Tibial nerve (tissue), 4 donors: Measurements from ENCODE around the gene GTF2H3. TPM values are rescaled to one million over a fixed set of nuclear protein-coding genes. Genes with fewer than 3 reads are reported as not detected.

ENCODE experiments used
- DNase-seq, 2 donors: peaks; one replicate each; pipeline ENCODE4 v3.0.0-alpha.2; 2019; ENCODE audit warnings: low spot score in 2 of 2
- H3K27ac ChIP-seq, 4 donors: fragments of 200-600 bp; sonication (generic) in 3 of 4; one replicate each; pipeline ENCODE4 v1.5.1; 2017 to 2019; ENCODE audit warnings: mild to moderate bottlenecking in 1 of 4
- H3K27me3 ChIP-seq, 2 donors: fragments of 200-600 bp; sonication (generic) in 1 of 2; one replicate each; pipeline versions ENCODE4 v1.5.1 to v1.6.0; 2017 to 2019
- H3K36me3 ChIP-seq, 3 donors: fragments of 200-600 bp; sonication (generic); one replicate each; pipeline ENCODE4 v1.5.1; 2018 to 2019
- H3K4me1 ChIP-seq, 4 donors: fragments of 200-600 bp; sonication (generic) in 3 of 4; one replicate each; pipeline ENCODE4 v1.5.1; 2017 to 2019
- H3K4me3 ChIP-seq, 4 donors: fragments of 200-600 bp; sonication (generic) in 3 of 4; one replicate each; pipeline ENCODE4 v1.5.1; 2017 to 2019; ENCODE audit warnings: mild to moderate bottlenecking in 1 of 4, moderate library complexity in 1 of 4
- H3K9me3 ChIP-seq, 4 donors: fragments of 200-600 bp; sonication (generic) in 3 of 4; one replicate each; pipeline ENCODE4 v1.5.1; 2017 to 2019
- EP300 ChIP-seq, 2 donors: sonication (generic); formaldehyde crosslinking; IDR thresholded peaks; one replicate each; pipeline ENCODE4 v1.6.1; 2017; ENCODE audit warnings: antibody characterized with exemption in 2 of 2, mild to moderate bottlenecking in 1 of 2
- POLR2A ChIP-seq, 2 donors: fragments of 450-650 bp; IDR thresholded peaks; one replicate each; pipeline ENCODE4 v1.6.1; 2017; ENCODE audit warnings: antibody characterized with exemption in 2 of 2, mild to moderate bottlenecking in 2 of 2, moderate library complexity in 2 of 2
- WGBS, 2 donors: methylation state at CpG; one replicate each; pipeline ENCODE4 v1.1.5; 2018; 5-methylcytosine and 5-hydroxymethylcytosine counted together
- total RNA-seq, 4 donors: library from RNA; depleted of rRNA; stranded (reverse); fragments of >200 nt; gene quantifications; one replicate each; pipeline ENCODE4 v1.1.0, GENCODE V29; 2016
- TF ChIP-seq, protein P1 (sequence below), 5 experiments: fragments of 200-600 bp in 3 of 5; fragments of 450-650 bp in 2 of 5; sonication (generic) in 3 of 5; IDR thresholded peaks; one replicate each; pipeline ENCODE4 v1.5.1; 2016 to 2019; ENCODE audit warnings: antibody characterized with exemption in 5 of 5, mild to moderate bottlenecking in 3 of 5, moderate library complexity in 2 of 5

The GTF2H3 gene
- total RNA-seq, 4 donors from 2014 or later = 17.7 to 33.5 (median 22.0) TPM

DNA sequence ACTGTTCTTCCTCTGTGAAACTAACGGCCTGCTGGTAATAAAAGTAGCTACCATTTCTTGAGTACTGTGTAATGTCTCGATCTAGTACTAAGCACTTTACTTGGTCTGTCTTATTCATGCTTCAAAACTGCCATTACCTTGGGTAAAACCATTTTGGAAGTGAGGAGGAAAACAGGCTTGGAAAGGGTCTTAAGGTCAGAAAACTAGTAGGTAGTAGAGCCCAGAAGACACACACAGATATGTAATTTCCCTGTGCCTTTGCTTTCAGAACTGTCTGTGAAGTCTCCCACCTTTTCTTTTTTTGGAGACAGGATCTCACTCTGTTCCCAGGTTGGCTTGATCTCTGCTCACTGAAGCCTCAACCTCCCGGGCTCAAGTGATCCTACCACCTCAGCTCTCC lies 35.1 kb upstream of the GTF2H3 start:
- DNase-seq = no peak
- no peak for TF ChIP-seq POLR2A (IDR thresholded peaks at IDR 0.05)
- TF ChIP-seq EP300 (IDR thresholded peaks at IDR 0.05) = no peak
- TF ChIP-seq, protein P1, sequence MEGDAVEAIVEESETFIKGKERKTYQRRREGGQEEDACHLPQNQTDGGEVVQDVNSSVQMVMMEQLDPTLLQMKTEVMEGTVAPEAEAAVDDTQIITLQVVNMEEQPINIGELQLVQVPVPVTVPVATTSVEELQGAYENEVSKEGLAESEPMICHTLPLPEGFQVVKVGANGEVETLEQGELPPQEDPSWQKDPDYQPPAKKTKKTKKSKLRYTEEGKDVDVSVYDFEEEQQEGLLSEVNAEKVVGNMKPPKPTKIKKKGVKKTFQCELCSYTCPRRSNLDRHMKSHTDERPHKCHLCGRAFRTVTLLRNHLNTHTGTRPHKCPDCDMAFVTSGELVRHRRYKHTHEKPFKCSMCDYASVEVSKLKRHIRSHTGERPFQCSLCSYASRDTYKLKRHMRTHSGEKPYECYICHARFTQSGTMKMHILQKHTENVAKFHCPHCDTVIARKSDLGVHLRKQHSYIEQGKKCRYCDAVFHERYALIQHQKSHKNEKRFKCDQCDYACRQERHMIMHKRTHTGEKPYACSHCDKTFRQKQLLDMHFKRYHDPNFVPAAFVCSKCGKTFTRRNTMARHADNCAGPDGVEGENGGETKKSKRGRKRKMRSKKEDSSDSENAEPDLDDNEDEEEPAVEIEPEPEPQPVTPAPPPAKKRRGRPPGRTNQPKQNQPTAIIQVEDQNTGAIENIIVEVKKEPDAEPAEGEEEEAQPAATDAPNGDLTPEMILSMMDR (IDR thresholded peaks at IDR 0.05) = no peak
- Histone ChIP-seq H3K36me3 (peaks cover 0 to 49% (median 3%) of the 10 kb centered on the region in 3 donors), H3K27ac (no peak overlapping the region), H3K4me1 (peaks cover 0 to 43% (median 14%) of the 10 kb centered on the region in 4 donors), H3K9me3 (no peaks in the 10 kb centered on the region), H3K27me3 (no peaks in the 10 kb centered on the region), H3K4me3 (no peak overlapping the region)
- WGBS, 2 donors = 76 to 81% methylated on average over 3 of the region's 3 CpGs

DNA sequence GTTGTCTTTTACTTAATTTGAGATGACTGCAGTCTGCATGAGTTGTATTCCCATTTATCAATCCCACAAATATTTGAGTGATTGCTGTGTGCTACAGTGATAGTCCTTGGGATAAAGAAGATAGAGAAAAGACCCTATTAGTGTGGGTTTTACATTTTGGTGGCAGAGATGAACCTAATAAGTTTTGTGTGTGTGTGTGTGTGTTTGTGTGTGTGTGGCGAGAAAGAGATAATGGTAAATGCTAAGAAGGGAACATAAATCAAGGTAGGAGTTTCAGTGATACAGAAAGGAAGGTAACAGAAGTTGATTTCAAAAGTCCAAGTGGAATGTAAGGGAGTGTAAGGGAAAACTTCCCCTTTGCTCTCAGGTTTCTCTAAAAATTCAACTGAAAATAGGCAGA lies 34.3 kb upstream of the GTF2H3 start:
- Histone ChIP-seq H3K27ac (no peak overlapping the region), H3K4me3 (no peak overlapping the region), H3K36me3 (peaks cover 0 to 41% (median 3%) of the 10 kb centered on the region in 3 donors), H3K4me1 (peaks cover 0 to 51% (median 14%) of the 10 kb centered on the region in 4 donors), H3K9me3 (no peaks in the 10 kb centered on the region), H3K27me3 (no peaks in the 10 kb centered on the region)
- no peak for DNase-seq
- no peak for TF ChIP-seq EP300 (IDR thresholded peaks at IDR 0.05)
- TF ChIP-seq, protein P1 (IDR thresholded peaks at IDR 0.05) = no peak
- TF ChIP-seq POLR2A (IDR thresholded peaks at IDR 0.05) = no peak
- WGBS, 2 donors = 96 to 98% methylated on average over 1 of the region's 1 CpG

DNA sequence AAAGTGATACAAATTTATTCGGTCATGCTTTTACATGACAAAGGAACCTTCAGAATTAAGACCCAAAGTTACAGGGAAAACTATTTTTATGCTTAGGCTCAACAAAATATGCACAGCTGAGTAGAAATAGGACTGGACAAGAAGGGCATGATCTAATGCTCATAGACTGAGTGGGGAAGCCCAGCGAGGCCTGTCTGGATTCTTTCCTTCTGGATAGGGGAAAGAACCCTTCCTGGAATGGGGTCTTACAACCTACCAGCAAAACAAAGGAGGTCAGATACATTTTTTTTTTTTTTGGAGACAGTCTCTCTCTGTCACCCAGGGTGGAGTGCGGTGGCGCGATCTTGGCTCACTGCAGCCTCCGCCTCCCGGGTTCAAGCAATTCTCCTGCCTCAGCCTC lies 33.9 kb upstream of the GTF2H3 start:
- no peaks in the 10 kb centered on the region for H3K27me3 ChIP-seq
- no peak for DNase-seq

DNA sequence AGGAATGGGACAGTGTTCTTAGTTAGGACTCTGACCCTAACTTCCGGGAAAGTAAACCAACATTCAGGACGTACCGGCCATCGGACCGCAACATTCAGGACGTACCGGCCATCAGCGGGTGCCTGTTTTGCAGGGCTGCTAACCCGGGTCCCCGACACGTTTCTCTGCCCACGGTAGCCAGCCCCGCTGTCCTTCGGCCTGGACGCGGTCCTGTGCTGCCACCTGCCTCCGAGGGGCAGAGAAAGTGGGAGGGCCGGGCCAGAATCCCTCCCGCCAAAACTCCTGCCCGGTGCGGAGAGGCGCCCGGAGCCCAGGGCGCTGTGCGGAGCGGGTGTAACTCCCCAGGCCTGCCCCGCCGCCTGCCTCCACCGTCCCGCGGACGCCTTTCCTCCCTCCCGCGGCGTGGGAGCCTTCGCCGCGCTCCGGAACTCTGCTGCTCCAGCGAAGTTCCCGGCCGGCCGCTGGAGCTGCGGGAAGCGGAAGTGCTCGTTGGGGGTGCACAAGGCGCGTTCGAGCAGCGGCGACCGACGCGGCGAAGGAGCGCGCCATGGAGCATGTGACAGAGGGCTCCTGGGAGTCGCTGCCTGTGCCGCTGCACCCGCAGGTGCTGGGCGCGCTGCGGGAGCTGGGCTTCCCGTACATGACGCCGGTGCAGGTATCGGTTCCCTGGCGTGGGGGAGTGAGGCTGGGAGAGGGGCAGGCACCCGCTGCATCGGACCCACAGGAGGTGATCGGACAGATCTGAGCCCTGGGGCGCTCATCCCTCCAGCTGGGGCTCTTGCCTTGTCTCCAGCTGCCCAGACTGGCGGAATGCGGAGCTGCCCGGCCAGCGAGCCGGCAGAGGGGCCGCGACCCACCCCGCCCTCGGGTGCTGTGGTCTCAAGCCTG lies 31.8 kb upstream of the GTF2H3 start, which contains the start of gene DDX55:
Gene DDX55 (plus strand): TSS at position 498 of the 888 bp plus-strand sequence. CDS start 50 bp downstream, at position 548.
- 0 to 1% methylated on average over 36 to 61 of the region's 81 CpGs for WGBS, 2 donors
- peak within 1 kb of the TSS; percentile 85 to 99 (median 93) for H3K4me3 ChIP-seq
- peak; percentile 84 to 92 for TF ChIP-seq EP300 (IDR thresholded peaks at IDR 0.05)
- TF ChIP-seq, protein P1 (IDR thresholded peaks at IDR 0.05) = peak; percentile 47 to 79 (median 58)
- peak in 1 of 2 donors; percentile 38 for TF ChIP-seq POLR2A (IDR thresholded peaks at IDR 0.05)
- peak; percentile 50 to 57 for DNase-seq
- H3K27ac ChIP-seq = peak within 1 kb of the TSS; percentile 83 to 94 (median 89)
- peaks cover 0 to 44% (median under 1%) of the 10 kb centered on the region in 3 donors for H3K36me3 ChIP-seq
- peaks cover 0 to 47% (median 14%) of the 10 kb centered on the region in 4 donors for H3K4me1 ChIP-seq
- no peaks in the 10 kb centered on the region for H3K27me3 ChIP-seq
- no peaks in the 10 kb centered on the region for H3K9me3 ChIP-seq

More for the DNA sequence above, 33.9 kb upstream of the GTF2H3 start:
- no peaks in the 10 kb centered on the region for H3K9me3 ChIP-seq
- H3K4me3 ChIP-seq = no peak overlapping the region
- TF ChIP-seq POLR2A (IDR thresholded peaks at IDR 0.05) = no peak
- TF ChIP-seq, protein P1 (IDR thresholded peaks at IDR 0.05) = no peak
- no peak for TF ChIP-seq EP300 (IDR thresholded peaks at IDR 0.05)
- 90% methylated on average over 7 of the region's 7 CpGs for WGBS, 2 donors
- H3K4me1 ChIP-seq = peaks cover 0 to 50% (median 14%) of the 10 kb centered on the region in 4 donors
- no peak overlapping the region for H3K27ac ChIP-seq
- H3K36me3 ChIP-seq = peaks cover 0 to 39% (median 3%) of the 10 kb centered on the region in 3 donors
